ENCODE measurements around the gene LRCH3. TPM values are rescaled to one million over a fixed set of nuclear protein-coding genes. Genes with fewer than 3 reads are reported as not detected.
"Not testable (repeated sequence)": the region's sequence is repeated elsewhere in the genome, so short reads cannot be mapped to it uniquely, and the experiment has no call there.

The LRCH3 gene
- total RNA-seq, 1 experiment from 2014 or later: 75.8 TPM

GRCh38 chr3:197926418-197926817 lies 135.4 kb downstream of the LRCH3 start:
- Histone ChIP-seq H3K9me3 (ENCODE audit: control insufficient read depth, insufficient read depth, low read depth, low read length) (no peaks in the 10 kb centered on the region), H3K4me1 (ENCODE audit: control insufficient read depth, insufficient read depth, low read length) (no peaks in the 10 kb centered on the region), H3K27me3 (ENCODE audit: control insufficient read depth, insufficient read depth, low read length) (no peaks in the 10 kb centered on the region), H3K27ac (ENCODE audit: low read length) (no peak overlapping the region), H3K4me3 (ENCODE audit: low read depth in 2 of 2, low read length in 2 of 2) (no peak overlapping the region), H3K36me3 (ENCODE audit: control insufficient read depth, insufficient read depth, low read length) (no peaks in the 10 kb centered on the region)
- no TSS peak for BruUV-seq (replicated peaks)
- ChIA-PET POLR2A (no interaction called here), CTCF (no interaction called here)
- no peak for DNase-seq (ENCODE audit: low read depth, low spot score)
- ATAC-seq: peak; percentile 62
- TF ChIP-seq TCF7L2 (IDR thresholded peaks at IDR 0.05; ENCODE audit: low read depth, low read length) (no peak), POLR2AphosphoS5 (IDR thresholded peaks at IDR 0.05; ENCODE audit: low read depth, low read length) (no peak), SIN3A (IDR thresholded peaks at IDR 0.05; ENCODE audit: borderline replicate concordance, insufficient read depth, low read depth, low read length) (no peak)
- TF ChIP-seq, protein P1, sequence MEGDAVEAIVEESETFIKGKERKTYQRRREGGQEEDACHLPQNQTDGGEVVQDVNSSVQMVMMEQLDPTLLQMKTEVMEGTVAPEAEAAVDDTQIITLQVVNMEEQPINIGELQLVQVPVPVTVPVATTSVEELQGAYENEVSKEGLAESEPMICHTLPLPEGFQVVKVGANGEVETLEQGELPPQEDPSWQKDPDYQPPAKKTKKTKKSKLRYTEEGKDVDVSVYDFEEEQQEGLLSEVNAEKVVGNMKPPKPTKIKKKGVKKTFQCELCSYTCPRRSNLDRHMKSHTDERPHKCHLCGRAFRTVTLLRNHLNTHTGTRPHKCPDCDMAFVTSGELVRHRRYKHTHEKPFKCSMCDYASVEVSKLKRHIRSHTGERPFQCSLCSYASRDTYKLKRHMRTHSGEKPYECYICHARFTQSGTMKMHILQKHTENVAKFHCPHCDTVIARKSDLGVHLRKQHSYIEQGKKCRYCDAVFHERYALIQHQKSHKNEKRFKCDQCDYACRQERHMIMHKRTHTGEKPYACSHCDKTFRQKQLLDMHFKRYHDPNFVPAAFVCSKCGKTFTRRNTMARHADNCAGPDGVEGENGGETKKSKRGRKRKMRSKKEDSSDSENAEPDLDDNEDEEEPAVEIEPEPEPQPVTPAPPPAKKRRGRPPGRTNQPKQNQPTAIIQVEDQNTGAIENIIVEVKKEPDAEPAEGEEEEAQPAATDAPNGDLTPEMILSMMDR (IDR thresholded peaks at IDR 0.05): no peak
- TF ChIP-seq, protein P2, sequence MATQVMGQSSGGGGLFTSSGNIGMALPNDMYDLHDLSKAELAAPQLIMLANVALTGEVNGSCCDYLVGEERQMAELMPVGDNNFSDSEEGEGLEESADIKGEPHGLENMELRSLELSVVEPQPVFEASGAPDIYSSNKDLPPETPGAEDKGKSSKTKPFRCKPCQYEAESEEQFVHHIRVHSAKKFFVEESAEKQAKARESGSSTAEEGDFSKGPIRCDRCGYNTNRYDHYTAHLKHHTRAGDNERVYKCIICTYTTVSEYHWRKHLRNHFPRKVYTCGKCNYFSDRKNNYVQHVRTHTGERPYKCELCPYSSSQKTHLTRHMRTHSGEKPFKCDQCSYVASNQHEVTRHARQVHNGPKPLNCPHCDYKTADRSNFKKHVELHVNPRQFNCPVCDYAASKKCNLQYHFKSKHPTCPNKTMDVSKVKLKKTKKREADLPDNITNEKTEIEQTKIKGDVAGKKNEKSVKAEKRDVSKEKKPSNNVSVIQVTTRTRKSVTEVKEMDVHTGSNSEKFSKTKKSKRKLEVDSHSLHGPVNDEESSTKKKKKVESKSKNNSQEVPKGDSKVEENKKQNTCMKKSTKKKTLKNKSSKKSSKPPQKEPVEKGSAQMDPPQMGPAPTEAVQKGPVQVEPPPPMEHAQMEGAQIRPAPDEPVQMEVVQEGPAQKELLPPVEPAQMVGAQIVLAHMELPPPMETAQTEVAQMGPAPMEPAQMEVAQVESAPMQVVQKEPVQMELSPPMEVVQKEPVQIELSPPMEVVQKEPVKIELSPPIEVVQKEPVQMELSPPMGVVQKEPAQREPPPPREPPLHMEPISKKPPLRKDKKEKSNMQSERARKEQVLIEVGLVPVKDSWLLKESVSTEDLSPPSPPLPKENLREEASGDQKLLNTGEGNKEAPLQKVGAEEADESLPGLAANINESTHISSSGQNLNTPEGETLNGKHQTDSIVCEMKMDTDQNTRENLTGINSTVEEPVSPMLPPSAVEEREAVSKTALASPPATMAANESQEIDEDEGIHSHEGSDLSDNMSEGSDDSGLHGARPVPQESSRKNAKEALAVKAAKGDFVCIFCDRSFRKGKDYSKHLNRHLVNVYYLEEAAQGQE (IDR thresholded peaks at IDR 0.05; ENCODE audit: insufficient read depth in 1 of 2, low read depth in 2 of 2, low read length in 1 of 2): no peak
- intact Hi-C loops (cut with micrococcal nuclease; ENCODE audit: unreplicated experiment) (no loop called here), in situ Hi-C loops (cut with HindIII; ENCODE audit: low pct_unique_long_range_greater_than_20kb, low sequenced_read_pairs) (no loop called here)

- ATAC-seq; POLR2A ChIA-PET; CTCF ChIA-PET; DNase-seq (ENCODE audit: low read depth, low spot score); H3K9me3 ChIP-seq (ENCODE audit: control insufficient read depth, insufficient read depth, low read depth, low read length); H3K4me1 ChIP-seq (ENCODE audit: control insufficient read depth, insufficient read depth, low read length); H3K27ac ChIP-seq (ENCODE audit: low read length); BruUV-seq (replicated peaks); H3K4me3 ChIP-seq (ENCODE audit: low read depth in 2 of 2, low read length in 2 of 2); in situ Hi-C loops (cut with HindIII; ENCODE audit: low pct_unique_long_range_greater_than_20kb, low sequenced_read_pairs); H3K36me3 ChIP-seq (ENCODE audit: control insufficient read depth, insufficient read depth, low read length); H3K27me3 ChIP-seq (ENCODE audit: control insufficient read depth, insufficient read depth, low read length); intact Hi-C loops (cut with micrococcal nuclease; ENCODE audit: unreplicated experiment): not testable (repeated sequence)
These were observed 136.5 kb downstream of the LRCH3 start for GRCh38 chr3:197927578-197927977.

GRCh38 chr3:197936819-197937384 lies 145.8 kb downstream of the LRCH3 start:
- Histone ChIP-seq H3K36me3 (ENCODE audit: control insufficient read depth, insufficient read depth, low read length) (no peaks in the 10 kb centered on the region), H3K4me1 (ENCODE audit: control insufficient read depth, insufficient read depth, low read length) (no peaks in the 10 kb centered on the region), H3K9me3 (ENCODE audit: control insufficient read depth, insufficient read depth, low read depth, low read length) (no peaks in the 10 kb centered on the region), H3K27ac (ENCODE audit: low read length) (no peak overlapping the region), H3K4me3 (ENCODE audit: low read depth in 2 of 2, low read length in 2 of 2) (no peak overlapping the region), H3K27me3 (ENCODE audit: control insufficient read depth, insufficient read depth, low read length) (no peaks in the 10 kb centered on the region)
- intact Hi-C loops (cut with micrococcal nuclease; ENCODE audit: unreplicated experiment): no loop called here
- DNase-seq (ENCODE audit: low read depth, low spot score) (no peak), ATAC-seq (no peak)
- no TSS peak for BruUV-seq (replicated peaks)
- TF ChIP-seq SIN3A (IDR thresholded peaks at IDR 0.05; ENCODE audit: borderline replicate concordance, insufficient read depth, low read depth, low read length) (no peak), TCF7L2 (IDR thresholded peaks at IDR 0.05; ENCODE audit: low read depth, low read length) (no peak), POLR2AphosphoS5 (IDR thresholded peaks at IDR 0.05; ENCODE audit: low read depth, low read length) (no peak)
- TF ChIP-seq, protein P1 (IDR thresholded peaks at IDR 0.05): no peak
- TF ChIP-seq, protein P2 (IDR thresholded peaks at IDR 0.05; ENCODE audit: insufficient read depth in 1 of 2, low read depth in 2 of 2, low read length in 1 of 2): no peak
- in situ Hi-C loops (cut with HindIII; ENCODE audit: low pct_unique_long_range_greater_than_20kb, low sequenced_read_pairs): no loop called here
- POLR2A ChIA-PET: no interaction called here
- CTCF ChIA-PET: interaction anchor here (0.6 kb wide), 1 partner anchor 19 kb away, joined by 3 read pairs; no protein-coding TSS in a partner anchor
